Measurements from ENCODE around the gene CCDC17. TPM values are rescaled to one million over a fixed set of nuclear protein-coding genes. Genes with fewer than 3 reads are reported as not detected.
"Not testable (repeated sequence)": the region's sequence is repeated elsewhere in the genome, so short reads cannot be mapped to it uniquely, and the experiment has no call there.

CCDC17 gene
- total and polyA plus RNA-seq, 12 donors = 0.62 to 5.0 (median 1.0) TPM

DNA sequence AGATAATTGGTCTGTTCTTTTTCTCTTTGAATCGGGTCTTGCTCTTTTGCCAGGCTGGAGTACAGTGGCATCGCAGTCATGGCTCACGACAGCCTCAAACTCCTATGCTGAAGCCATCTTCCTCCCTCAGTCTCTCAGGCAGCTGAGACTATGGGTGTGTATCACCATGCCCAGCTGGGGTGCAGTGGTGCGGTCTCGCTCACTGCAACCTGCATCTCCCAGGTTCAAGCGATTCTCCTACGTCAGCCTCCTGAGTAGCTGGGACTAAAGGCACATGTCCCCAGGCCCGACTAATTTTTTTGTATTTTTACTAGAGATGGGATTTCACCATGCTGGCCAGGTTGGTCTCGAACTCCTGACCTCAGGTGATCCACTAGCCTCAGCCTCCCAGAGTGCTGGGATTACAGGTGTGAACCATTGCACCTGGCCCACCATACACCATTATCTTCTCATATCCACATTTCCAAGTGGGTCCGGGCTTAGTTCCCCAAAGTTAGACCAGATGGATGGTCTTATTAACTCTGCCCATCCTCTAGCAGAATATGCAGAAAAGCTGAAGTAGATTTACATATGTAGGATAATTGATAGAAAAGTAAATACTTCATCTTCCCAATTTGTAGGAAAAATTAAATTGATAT is 13.1 kb downstream of the CCDC17 start:
- Histone ChIP-seq H3K36me3 (peaks cover 0 to 91% (median 30%) of the 10 kb centered on the region in 9 donors), H3K27me3 (no peaks in the 10 kb centered on the region), H3K4me1 (peaks cover 0 to 28% (median 8%) of the 10 kb centered on the region in 9 donors), H3K9me3 (no peaks in the 10 kb centered on the region), H3K27ac (no peak overlapping the region), H3K4me3 (no peak overlapping the region)
- DNase-seq = no peak
- no peak for ATAC-seq
- WGBS, 2 donors = 95 to 97% methylated on average over 10 of the region's 10 CpGs
- intact Hi-C loops (cut with DNase I) = no loop called here
- TF ChIP-seq, protein P1, sequence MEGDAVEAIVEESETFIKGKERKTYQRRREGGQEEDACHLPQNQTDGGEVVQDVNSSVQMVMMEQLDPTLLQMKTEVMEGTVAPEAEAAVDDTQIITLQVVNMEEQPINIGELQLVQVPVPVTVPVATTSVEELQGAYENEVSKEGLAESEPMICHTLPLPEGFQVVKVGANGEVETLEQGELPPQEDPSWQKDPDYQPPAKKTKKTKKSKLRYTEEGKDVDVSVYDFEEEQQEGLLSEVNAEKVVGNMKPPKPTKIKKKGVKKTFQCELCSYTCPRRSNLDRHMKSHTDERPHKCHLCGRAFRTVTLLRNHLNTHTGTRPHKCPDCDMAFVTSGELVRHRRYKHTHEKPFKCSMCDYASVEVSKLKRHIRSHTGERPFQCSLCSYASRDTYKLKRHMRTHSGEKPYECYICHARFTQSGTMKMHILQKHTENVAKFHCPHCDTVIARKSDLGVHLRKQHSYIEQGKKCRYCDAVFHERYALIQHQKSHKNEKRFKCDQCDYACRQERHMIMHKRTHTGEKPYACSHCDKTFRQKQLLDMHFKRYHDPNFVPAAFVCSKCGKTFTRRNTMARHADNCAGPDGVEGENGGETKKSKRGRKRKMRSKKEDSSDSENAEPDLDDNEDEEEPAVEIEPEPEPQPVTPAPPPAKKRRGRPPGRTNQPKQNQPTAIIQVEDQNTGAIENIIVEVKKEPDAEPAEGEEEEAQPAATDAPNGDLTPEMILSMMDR (IDR thresholded peaks at IDR 0.05) = no peak

DNA sequence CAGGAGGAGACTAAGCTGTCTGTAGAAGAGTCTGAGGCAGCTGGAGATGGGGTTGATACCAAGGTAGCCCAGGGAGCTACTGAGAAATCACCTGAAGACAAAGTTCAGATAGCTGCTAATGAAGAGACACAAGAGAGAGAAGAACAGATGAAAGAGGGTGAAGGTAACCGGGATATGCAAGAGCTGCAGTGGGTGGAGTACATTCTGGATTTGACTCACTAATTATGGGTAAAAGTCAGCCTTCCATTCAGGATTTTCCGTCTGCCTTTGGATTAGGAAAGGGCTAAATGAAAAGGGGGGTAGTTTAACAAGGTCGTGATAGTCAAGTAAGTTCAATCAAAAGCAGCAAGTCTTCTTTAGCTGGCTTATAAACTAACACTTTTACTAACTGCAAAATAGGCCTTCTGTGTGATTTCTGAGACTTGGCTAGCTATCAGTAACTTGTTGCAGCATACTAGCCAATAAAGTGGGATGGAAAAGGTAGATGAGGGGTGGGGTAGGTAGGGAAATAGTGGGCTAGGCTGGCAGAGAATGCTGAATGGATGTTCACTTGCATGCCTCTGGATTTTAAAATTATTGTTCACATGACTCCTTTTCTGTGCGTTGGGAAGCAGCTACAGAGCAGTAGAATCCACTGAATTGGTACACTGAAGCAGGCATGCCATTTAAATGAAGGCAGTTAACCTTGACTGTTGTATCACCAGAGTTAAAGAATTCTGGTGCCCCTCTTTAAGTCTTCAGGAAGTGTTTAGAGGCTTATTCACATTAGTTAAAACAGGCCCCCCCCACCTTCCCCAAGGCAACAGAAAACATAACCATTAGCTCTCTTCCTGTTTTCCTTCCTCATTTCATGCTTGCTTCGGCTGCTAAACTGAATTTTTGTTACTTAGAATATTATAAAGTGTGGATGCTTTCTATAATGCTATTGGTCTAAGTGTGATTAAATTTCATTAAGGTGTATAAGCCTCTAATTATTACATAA is 15.4 kb downstream of the CCDC17 start:
- WGBS, 2 donors = 80 to 82% methylated on average over 5 of the region's 5 CpGs

DNA sequence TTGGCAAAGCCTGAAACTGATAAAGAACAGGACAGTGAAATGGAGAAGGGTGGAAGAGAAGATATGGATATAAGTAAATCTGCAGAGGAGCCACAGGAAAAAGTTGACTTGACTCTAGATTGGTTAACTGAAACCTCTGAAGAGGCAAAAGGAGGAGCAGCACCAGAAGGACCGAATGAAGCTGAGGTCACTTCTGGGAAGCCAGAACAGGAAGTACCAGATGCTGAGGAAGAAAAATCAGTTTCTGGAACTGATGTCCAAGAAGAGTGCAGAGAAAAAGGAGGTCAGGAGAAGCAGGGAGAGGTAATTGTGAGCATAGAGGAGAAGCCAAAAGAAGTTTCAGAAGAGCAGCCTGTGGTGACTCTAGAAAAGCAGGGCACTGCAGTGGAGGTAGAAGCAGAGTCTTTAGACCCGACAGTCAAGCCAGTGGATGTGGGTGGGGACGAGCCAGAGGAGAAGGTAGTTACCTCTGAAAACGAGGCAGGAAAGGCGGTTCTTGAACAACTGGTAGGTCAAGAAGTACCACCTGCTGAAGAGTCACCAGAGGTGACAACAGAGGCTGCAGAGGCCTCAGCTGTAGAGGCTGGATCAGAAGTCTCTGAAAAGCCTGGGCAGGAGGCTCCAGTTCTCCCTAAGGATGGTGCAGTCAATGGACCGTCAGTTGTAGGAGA is 16.3 kb downstream of the CCDC17 start:
- intact Hi-C loops (cut with DNase I) = no loop called here
- peaks cover 0 to 28% (median 8%) of the 10 kb centered on the region in 9 donors for H3K4me1 ChIP-seq
- no peaks in the 10 kb centered on the region for H3K27me3 ChIP-seq
- peaks cover 0 to 89% (median 16%) of the 10 kb centered on the region in 9 donors for H3K36me3 ChIP-seq
- H3K27ac ChIP-seq = peak overlapping the region in 2 of 10 donors; percentile 50 to 78
- 66 to 70% methylated on average over 6 of the region's 6 CpGs for WGBS, 2 donors
- TF ChIP-seq, protein P1 (IDR thresholded peaks at IDR 0.05) = no peak
- no peaks in the 10 kb centered on the region for H3K9me3 ChIP-seq
- DNase-seq = no peak
- H3K4me3 ChIP-seq = peak overlapping the region in 1 of 10 donors; percentile 28
- ATAC-seq = peak in 5 of 8 donors; percentile 35 to 59 (median 46)

More for the DNA sequence above, 15.4 kb downstream of the CCDC17 start:
- intact Hi-C loops (cut with DNase I) = no loop called here
- peak overlapping the region in 1 of 10 donors; percentile 28 for H3K4me3 ChIP-seq
- DNase-seq = no peak
- peaks cover 0 to 89% (median 16%) of the 10 kb centered on the region in 9 donors for H3K36me3 ChIP-seq
- H3K27me3 ChIP-seq = no peaks in the 10 kb centered on the region
- H3K4me1 ChIP-seq = peaks cover 0 to 28% (median 8%) of the 10 kb centered on the region in 9 donors
- peak in 3 of 8 donors; percentile 46 to 55 (median 54) for ATAC-seq
- no peaks in the 10 kb centered on the region for H3K9me3 ChIP-seq
- TF ChIP-seq, protein P1 (IDR thresholded peaks at IDR 0.05) = no peak
- peak overlapping the region in 2 of 10 donors; percentile 50 to 78 for H3K27ac ChIP-seq

DNA sequence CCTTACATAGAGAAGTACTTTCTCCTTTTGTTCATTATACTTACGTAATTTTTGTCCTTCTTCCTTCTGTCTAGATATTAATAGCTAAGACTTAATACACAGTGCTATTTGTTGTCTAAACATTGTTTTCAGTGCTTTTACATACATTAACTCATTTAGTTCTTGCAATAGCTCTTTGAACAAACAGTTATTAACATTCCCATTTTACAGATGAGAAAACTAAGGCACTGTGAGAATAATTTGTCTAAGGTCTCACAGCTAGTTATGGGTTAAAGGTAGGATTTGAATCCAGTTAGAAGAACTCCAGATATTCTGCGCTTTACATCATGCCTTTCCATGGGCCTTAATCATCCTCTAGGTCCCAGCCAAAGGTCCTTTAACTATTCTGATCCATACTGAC is 19.6 kb downstream of the CCDC17 start:
- H3K27me3 ChIP-seq = no peaks in the 10 kb centered on the region
- TF ChIP-seq, protein P1 (IDR thresholded peaks at IDR 0.05) = no peak
- H3K36me3 ChIP-seq = peaks cover 0 to 64% (median 8%) of the 10 kb centered on the region in 9 donors
- DNase-seq (no peak), ATAC-seq (no peak)
- peaks cover 0 to 27% (median 8%) of the 10 kb centered on the region in 9 donors for H3K4me1 ChIP-seq
- H3K4me3 ChIP-seq = no peak overlapping the region
- no peak overlapping the region for H3K27ac ChIP-seq
- 94 to 97% methylated on average over 2 of the region's 2 CpGs for WGBS, 2 donors
- H3K9me3 ChIP-seq = no peaks in the 10 kb centered on the region
- intact Hi-C loops (cut with DNase I) = no loop called here

- H3K4me1 ChIP-seq, DNase-seq, H3K4me3 ChIP-seq, ATAC-seq, H3K9me3 ChIP-seq, H3K27ac ChIP-seq, H3K27me3 ChIP-seq: not testable (repeated sequence)
- peaks cover 0 to 51% (median 4%) of the 10 kb centered on the region in 9 donors for H3K36me3 ChIP-seq
- intact Hi-C loops (cut with DNase I) = loop anchor here in 1 of 10 donors (10.0 kb wide), 1 partner anchor 48 kb away; no protein-coding TSS in a partner anchor
- WGBS, 2 donors = 97 to 98% methylated on average over 8 of the region's 8 CpGs
Measured at GRCh38 chr1:45596765-45597164, 27.1 kb downstream of the CCDC17 start.
